Body of pancreas (tissue), 4 donors: ENCODE results near the gene CLINT1. TPM values are rescaled to one million over a fixed set of nuclear protein-coding genes. Genes with fewer than 3 reads are reported as not detected.
A peak's percentile ranks its signal among the peaks of the same experiment; 100 is the strongest.

Experiments used
- ATAC-seq: fragments of 150-250 bp; one replicate; pipeline ENCODE4 v1.9.1; 2016
- DNase-seq, 4 donors: peaks; one replicate each; pipeline ENCODE4 v3.0.0-alpha.2; 2019
- H3K27ac ChIP-seq, 4 donors: fragments of 200-600 bp; sonication (generic); 1 replicate in 3 of 4; 2 replicates in 1 of 4; pipeline versions ENCODE4 v1.5.1 to v1.6.1; 2016 to 2019; ENCODE audit warnings: mild to moderate bottlenecking in 1 of 4, mixed read lengths in 1 of 4, moderate library complexity in 1 of 4
- H3K27me3 ChIP-seq, 2 donors: fragments of 200-600 bp; sonication (generic); one replicate each; pipeline ENCODE4 v1.6.0; 2016; ENCODE audit warnings: mild to moderate bottlenecking in 1 of 2
- H3K36me3 ChIP-seq, 2 donors: fragments of 200-600 bp; sonication (generic); replicated peaks in 1 of 2; 2 replicates each; pipeline ENCODE4 v1.5.1; 2016; ENCODE audit warnings: low read depth in 2 of 2; ENCODE audit not compliant: insufficient read depth in 1 of 2
- H3K4me1 ChIP-seq: fragments of 200-600 bp; sonication (generic); one replicate; pipeline ENCODE4 v1.6.0; 2016
- H3K4me3 ChIP-seq, 2 donors: fragments of 200-600 bp; sonication (generic); 1 replicate in 1 of 2; 2 replicates in 1 of 2; pipeline ENCODE4 v1.5.1; 2016 to 2019
- H3K9me3 ChIP-seq, 3 donors: fragments of 200-600 bp; sonication (generic); 1 replicate in 2 of 3; 2 replicates in 1 of 3; pipeline ENCODE4 v1.5.1; 2016
- POLR2A ChIP-seq, 3 donors: fragments of 450-650 bp; IDR thresholded peaks; one replicate each; pipeline ENCODE4 v1.6.1; 2016; ENCODE audit warnings: antibody characterized with exemption in 3 of 3, mild to moderate bottlenecking in 2 of 3
- WGBS, 2 donors: methylation state at CpG; one replicate each; pipeline ENCODE4 v1.1.5; 2017; 5-methylcytosine and 5-hydroxymethylcytosine counted together
- intact Hi-C: fragments of 100-400 bp; cut with DNase I; formaldehyde crosslinking; loops from one replicate; pipeline ENCODE4 v1.15.1; 2023
- total RNA-seq, 2 donors: library from RNA; depleted of rRNA; stranded (reverse); fragments of >200 nt; gene quantifications; one replicate each; pipeline ENCODE4 v1.1.0, GENCODE V29; 2016
- TF ChIP-seq, protein P1 (sequence below), 7 experiments: fragments of 450-650 bp in 4 of 7; fragments of 200-600 bp in 3 of 7; sonication (generic) in 3 of 7; IDR thresholded peaks; one replicate each; pipeline ENCODE4 v1.5.1; 2016 to 2019; ENCODE audit warnings: antibody characterized with exemption in 7 of 7

CLINT1 gene
- total RNA-seq, 2 donors from 2014 or later, result 59.0 to 75.8 TPM

GRCh38 chr5:157785801-157786200, 73.1 kb downstream of the CLINT1 start:
- ATAC-seq (no peak), DNase-seq (no peak)
- Histone ChIP-seq H3K27ac (no peak overlapping the region), H3K27me3 (no peaks in the 10 kb centered on the region), H3K36me3 (peaks cover 0 to 8% of the 10 kb centered on the region in 2 donors), H3K4me1 (no peaks in the 10 kb centered on the region), H3K4me3 (no peak overlapping the region), H3K9me3 (no peaks in the 10 kb centered on the region)
- no peak for TF ChIP-seq POLR2A (IDR thresholded peaks at IDR 0.05)
- TF ChIP-seq, protein P1, sequence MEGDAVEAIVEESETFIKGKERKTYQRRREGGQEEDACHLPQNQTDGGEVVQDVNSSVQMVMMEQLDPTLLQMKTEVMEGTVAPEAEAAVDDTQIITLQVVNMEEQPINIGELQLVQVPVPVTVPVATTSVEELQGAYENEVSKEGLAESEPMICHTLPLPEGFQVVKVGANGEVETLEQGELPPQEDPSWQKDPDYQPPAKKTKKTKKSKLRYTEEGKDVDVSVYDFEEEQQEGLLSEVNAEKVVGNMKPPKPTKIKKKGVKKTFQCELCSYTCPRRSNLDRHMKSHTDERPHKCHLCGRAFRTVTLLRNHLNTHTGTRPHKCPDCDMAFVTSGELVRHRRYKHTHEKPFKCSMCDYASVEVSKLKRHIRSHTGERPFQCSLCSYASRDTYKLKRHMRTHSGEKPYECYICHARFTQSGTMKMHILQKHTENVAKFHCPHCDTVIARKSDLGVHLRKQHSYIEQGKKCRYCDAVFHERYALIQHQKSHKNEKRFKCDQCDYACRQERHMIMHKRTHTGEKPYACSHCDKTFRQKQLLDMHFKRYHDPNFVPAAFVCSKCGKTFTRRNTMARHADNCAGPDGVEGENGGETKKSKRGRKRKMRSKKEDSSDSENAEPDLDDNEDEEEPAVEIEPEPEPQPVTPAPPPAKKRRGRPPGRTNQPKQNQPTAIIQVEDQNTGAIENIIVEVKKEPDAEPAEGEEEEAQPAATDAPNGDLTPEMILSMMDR (IDR thresholded peaks at IDR 0.05), result no peak
- intact Hi-C loops, result no loop called here
- WGBS, 2 donors, result 87 to 90% methylated on average over 3 of the region's 3 CpGs

- intact Hi-C loops, result no loop called here
- TF ChIP-seq, protein P1 (IDR thresholded peaks at IDR 0.05), result no peak
- TF ChIP-seq POLR2A (IDR thresholded peaks at IDR 0.05), result no peak
- WGBS, 2 donors, result 67 to 72% methylated on average over 6 of the region's 6 CpGs
- Histone ChIP-seq H3K4me3 (no peak overlapping the region), H3K4me1 (no peaks in the 10 kb centered on the region), H3K9me3 (no peaks in the 10 kb centered on the region), H3K27me3 (no peaks in the 10 kb centered on the region), H3K36me3 (no peaks in the 10 kb centered on the region), H3K27ac (no peak overlapping the region)
- ATAC-seq, result no peak
- no peak for DNase-seq
Observed at GRCh38 chr5:157779221-157779620, 79.7 kb downstream of the CLINT1 start.

- Histone ChIP-seq H3K9me3 (no peaks in the 10 kb centered on the region), H3K27me3 (no peaks in the 10 kb centered on the region), H3K4me1 (no peaks in the 10 kb centered on the region), H3K27ac (no peak overlapping the region), H3K36me3 (no peaks in the 10 kb centered on the region), H3K4me3 (no peak overlapping the region)
- 59 to 63% methylated on average over 8 of the region's 8 CpGs for WGBS, 2 donors
- no peak for ATAC-seq
- intact Hi-C loops, result no loop called here
- TF ChIP-seq, protein P1 (IDR thresholded peaks at IDR 0.05), result no peak
- TF ChIP-seq POLR2A (IDR thresholded peaks at IDR 0.05), result no peak
- DNase-seq, result peak in 3 of 4 donors; percentile 4 to 21 (median 19)
Observed at GRCh38 chr5:157778121-157778805, 80.7 kb downstream of the CLINT1 start.

GRCh38 chr5:157772127-157772526, 86.8 kb downstream of the CLINT1 start:
- H3K36me3 ChIP-seq, result no peaks in the 10 kb centered on the region
- intact Hi-C loops, result no loop called here
- no peak overlapping the region for H3K4me3 ChIP-seq
- no peaks in the 10 kb centered on the region for H3K27me3 ChIP-seq
- no peaks in the 10 kb centered on the region for H3K4me1 ChIP-seq
- WGBS, 2 donors, result 62 to 64% methylated on average over 10 of the region's 10 CpGs
- DNase-seq (no peak), ATAC-seq (no peak)
- H3K9me3 ChIP-seq, result no peaks in the 10 kb centered on the region
- no peak for TF ChIP-seq POLR2A (IDR thresholded peaks at IDR 0.05)
- H3K27ac ChIP-seq, result no peak overlapping the region

- no peaks in the 10 kb centered on the region for H3K27me3 ChIP-seq
- TF ChIP-seq, protein P1 (IDR thresholded peaks at IDR 0.05), result no peak
- TF ChIP-seq POLR2A (IDR thresholded peaks at IDR 0.05), result no peak
- no peaks in the 10 kb centered on the region for H3K36me3 ChIP-seq
- no peak for DNase-seq
- H3K27ac ChIP-seq, result no peak overlapping the region
- intact Hi-C loops, result no loop called here
- H3K4me3 ChIP-seq, result no peak overlapping the region
- no peaks in the 10 kb centered on the region for H3K4me1 ChIP-seq
- no peaks in the 10 kb centered on the region for H3K9me3 ChIP-seq
- ATAC-seq, result no peak
- WGBS, 2 donors, result 91 to 97% methylated on average over 3 to 4 of the region's 4 CpGs
Observed at GRCh38 chr5:157770665-157771064, 88.3 kb downstream of the CLINT1 start.
